Activated naive CD4-positive, alpha-beta T cell treated with anti-CD3 and anti-CD28 coated beads, Interleukin-2, amount 10 ng/mL, durations not matched to agents 7 days and 5 days (primary cell): ENCODE measurements around the gene FBXO44.

ENCODE experiments used
- CTCF ChIA-PET: fragments of 350-600 bp; sonication (Branson Sonifier 250); formaldehyde crosslinking; loops from one replicate; lab custom pipeline; 2021; ENCODE audit warnings: antibody characterized with exemption; lab: Charles Lee
- DNase-seq: peaks from one replicate; pipeline ENCODE4 v3.0.0-alpha.2; 2020
- H3K27ac Mint-ChIP-seq: one replicate; pipeline ENCODE4 v1.8.0; 2021; ENCODE audit warnings: mild to moderate bottlenecking, moderate library complexity, mixed read lengths
- H3K27me3 Mint-ChIP-seq: one replicate; pipeline ENCODE4 v1.8.0; 2021; ENCODE audit warnings: mild to moderate bottlenecking, mixed read lengths
- H3K36me3 Mint-ChIP-seq: one replicate; pipeline ENCODE4 v1.8.0; 2021; ENCODE audit warnings: mixed read lengths
- H3K4me1 Mint-ChIP-seq: one replicate; pipeline ENCODE4 v1.8.0; 2021; ENCODE audit warnings: mixed read lengths
- H3K4me3 Mint-ChIP-seq: one replicate; pipeline ENCODE4 v1.8.0; 2021; ENCODE audit warnings: mild to moderate bottlenecking, moderate library complexity, mixed read lengths
- H3K9me3 Mint-ChIP-seq: one replicate; pipeline ENCODE4 v1.8.0; 2021; ENCODE audit warnings: mixed read lengths

FBXO44 gene

DNA sequence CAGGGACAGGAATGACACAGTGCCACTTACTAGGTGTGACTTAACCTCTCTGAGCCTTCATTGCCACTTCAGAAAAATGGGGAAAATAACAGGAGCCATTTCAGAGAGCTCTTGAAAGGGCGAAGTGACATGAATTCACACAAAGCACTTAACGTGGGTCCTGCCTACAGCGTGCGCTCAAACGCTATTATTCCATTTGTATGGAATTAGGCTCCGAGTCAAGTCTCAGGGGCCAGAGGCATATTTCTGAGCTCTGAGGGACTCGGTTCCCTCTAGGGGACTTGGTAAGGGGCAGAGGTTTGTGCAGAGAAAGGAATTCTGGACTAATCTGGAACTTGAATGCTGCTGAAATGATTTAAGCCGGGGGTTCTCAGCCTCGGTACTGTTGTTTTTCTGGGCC is 50.9 kb downstream of the FBXO44 start:
- DNase-seq = no peak
- Mint-ChIP-seq H3K9me3 (no peaks in the 10 kb centered on the region), H3K27me3 (peaks cover 61% of the 10 kb centered on the region), H3K4me1 (no peaks in the 10 kb centered on the region), H3K4me3 (no peak overlapping the region), H3K36me3 (no peaks in the 10 kb centered on the region), H3K27ac (no peak overlapping the region)
- CTCF ChIA-PET = no interaction called here

DNA sequence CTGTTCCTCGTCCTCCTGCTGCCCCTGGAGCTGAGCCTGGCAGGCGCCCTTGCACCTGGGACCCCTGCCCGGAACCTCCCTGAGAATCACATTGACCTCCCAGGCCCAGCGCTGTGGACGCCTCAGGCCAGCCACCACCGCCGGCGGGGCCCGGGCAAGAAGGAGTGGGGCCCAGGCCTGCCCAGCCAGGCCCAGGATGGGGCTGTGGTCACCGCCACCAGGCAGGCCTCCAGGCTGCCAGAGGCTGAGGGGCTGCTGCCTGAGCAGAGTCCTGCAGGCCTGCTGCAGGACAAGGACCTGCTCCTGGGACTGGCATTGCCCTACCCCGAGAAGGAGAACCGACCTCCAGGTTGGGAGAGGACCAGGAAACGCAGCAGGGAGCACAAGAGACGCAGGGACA is 51.6 kb downstream of the FBXO44 start:
- Mint-ChIP-seq H3K4me1 (no peaks in the 10 kb centered on the region), H3K36me3 (no peaks in the 10 kb centered on the region), H3K9me3 (no peaks in the 10 kb centered on the region), H3K4me3 (no peak overlapping the region), H3K27me3 (peaks cover 66% of the 10 kb centered on the region), H3K27ac (no peak overlapping the region)
- CTCF ChIA-PET = no interaction called here
- no peak for DNase-seq

DNA sequence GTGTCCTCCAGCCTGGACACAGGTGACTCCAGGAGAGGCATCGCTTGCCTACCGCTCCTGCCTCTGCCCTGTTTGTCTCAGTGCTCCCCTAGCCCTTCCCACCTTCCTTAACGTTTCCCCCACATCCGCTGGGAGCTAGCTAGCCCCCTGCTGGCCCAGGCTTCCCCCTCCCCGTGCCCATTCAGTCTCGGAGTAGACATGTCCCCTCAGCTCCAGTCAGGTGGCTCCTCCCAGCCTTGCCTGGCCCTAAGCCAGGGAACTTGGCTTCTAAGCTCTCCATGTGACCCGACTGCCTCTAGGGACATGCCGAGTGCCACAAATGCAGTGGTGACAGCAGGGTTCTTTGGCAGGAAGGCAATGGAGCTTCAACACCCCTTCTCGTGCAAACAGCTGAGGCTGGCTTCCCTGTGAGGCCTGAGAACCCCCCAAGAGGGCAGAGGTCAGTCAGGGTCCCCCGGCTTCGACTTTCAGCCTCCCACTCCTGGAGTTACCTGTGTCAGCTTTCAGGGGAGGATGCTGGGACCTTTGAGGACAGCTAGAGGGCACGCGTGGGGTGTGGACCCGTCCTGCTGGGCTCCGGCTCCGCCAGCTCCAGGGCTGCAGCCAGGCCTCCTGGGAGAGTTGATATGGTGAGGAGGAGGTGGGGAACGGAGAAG is 53.1 kb downstream of the FBXO44 start:
- H3K27me3 Mint-ChIP-seq = peaks cover 76% of the 10 kb centered on the region
- H3K4me3 Mint-ChIP-seq = no peak overlapping the region
- H3K9me3 Mint-ChIP-seq = no peaks in the 10 kb centered on the region
- CTCF ChIA-PET = interaction anchor here (1.0 to 1.9 kb wide), 4 partner anchors 19 to 670 kb away, joined by 3 to 4 read pairs (median 4); partner anchors contain the start of gene FBXO6
- no peaks in the 10 kb centered on the region for H3K36me3 Mint-ChIP-seq
- no peak overlapping the region for H3K27ac Mint-ChIP-seq
- no peaks in the 10 kb centered on the region for H3K4me1 Mint-ChIP-seq
- DNase-seq = no peak

DNA sequence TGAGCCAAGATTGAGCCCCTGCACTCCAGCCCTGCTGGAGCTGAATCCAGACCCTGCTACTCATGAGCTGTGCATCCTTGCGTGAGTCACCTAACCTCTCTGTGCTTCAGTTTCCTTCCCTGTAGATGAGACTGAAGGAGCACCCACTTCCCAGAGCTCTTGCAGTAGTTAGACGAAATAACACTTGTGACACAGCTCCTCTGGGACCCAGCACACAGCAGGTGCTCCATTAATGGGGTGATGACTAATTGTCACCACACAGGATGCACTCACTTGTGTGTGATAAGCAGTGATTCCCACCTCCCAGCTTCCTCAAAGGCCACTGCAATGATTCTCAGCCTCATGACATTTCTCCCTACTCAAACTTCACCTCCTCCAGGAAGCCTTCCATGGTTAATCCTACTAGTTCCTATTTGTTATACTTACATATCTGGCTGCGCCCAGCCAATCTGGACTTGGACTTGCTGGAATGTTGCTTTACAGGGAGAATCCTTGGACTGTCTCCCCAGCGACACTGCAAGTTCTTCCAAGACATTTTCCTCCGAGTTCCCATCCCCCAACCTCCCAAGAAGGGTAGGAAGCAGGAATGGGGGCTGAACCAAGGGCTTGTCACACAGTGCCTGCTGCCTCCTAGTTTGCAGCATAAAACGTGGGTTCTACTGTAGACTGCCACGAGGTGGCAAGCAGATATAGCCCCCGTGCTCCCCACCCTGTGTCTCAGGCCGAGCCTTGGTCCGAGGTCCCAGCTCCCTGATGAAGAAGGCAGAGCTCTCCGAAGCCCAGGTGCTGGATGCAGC is 54.1 kb downstream of the FBXO44 start:
- no peaks in the 10 kb centered on the region for H3K9me3 Mint-ChIP-seq
- CTCF ChIA-PET = interaction anchor here (1.0 to 1.9 kb wide), 5 partner anchors 11 to 671 kb away, joined by 3 to 4 read pairs (median 4); partner anchors contain the start of gene FBXO6
- H3K27me3 Mint-ChIP-seq = peaks cover 71% of the 10 kb centered on the region
- no peaks in the 10 kb centered on the region for H3K36me3 Mint-ChIP-seq
- no peak for DNase-seq
- no peaks in the 10 kb centered on the region for H3K4me1 Mint-ChIP-seq
- H3K4me3 Mint-ChIP-seq = no peak overlapping the region
- no peak overlapping the region for H3K27ac Mint-ChIP-seq

DNA sequence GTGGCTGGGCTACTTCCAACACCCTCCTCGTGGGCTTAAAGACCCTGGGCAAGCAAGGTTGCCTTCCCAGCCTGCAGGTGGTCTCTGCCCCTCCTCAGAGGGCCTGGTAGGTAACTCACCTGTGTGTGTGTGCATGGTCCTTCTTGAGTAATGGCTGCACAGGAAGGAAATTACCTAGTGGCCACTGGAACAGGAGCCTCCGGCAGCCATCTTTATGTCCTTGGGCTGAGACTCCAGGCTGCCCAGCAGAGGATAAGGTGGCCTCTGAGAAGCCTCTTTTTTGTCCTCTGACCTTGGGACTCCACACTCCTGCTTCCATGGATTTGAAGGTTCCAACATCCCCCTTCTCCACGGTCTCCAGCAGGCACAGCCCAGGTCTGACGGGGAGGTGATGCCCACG is 56.8 kb downstream of the FBXO44 start:
- Mint-ChIP-seq H3K27me3 (peaks cover 63% of the 10 kb centered on the region), H3K36me3 (no peaks in the 10 kb centered on the region), H3K4me3 (no peak overlapping the region), H3K4me1 (no peaks in the 10 kb centered on the region), H3K27ac (no peak overlapping the region), H3K9me3 (no peaks in the 10 kb centered on the region)
- CTCF ChIA-PET = interaction anchor here (0.9 to 1.6 kb wide), 8 partner anchors 8 to 674 kb away, joined by 3 to 6 read pairs (median 4); partner anchors contain the start of gene FBXO6
- no peak for DNase-seq

DNA sequence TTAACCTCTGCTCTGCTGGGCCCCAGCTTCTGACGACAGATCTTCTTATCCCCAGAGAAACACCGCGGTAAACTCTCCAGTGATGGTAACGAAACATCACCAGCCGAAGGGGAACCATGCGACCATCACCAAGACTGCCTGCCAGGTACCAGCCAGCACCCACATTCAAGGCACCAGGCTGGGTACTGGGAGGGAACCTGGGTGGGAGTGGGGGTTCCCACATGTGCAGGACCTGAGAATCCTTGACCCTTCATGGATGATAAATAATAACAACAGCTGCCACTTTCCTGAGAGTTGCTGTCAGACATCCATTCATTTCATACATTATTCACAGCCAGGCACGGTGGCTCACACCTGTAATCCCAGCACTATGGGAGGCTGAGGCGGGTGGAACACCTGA is 57.6 kb downstream of the FBXO44 start:
- Mint-ChIP-seq H3K27ac (no peak overlapping the region), H3K4me1 (no peaks in the 10 kb centered on the region), H3K27me3 (peaks cover 62% of the 10 kb centered on the region), H3K4me3 (no peak overlapping the region), H3K9me3 (no peaks in the 10 kb centered on the region), H3K36me3 (no peaks in the 10 kb centered on the region)
- CTCF ChIA-PET = no interaction called here
- no peak for DNase-seq
